A549 (cell line): ENCODE results near the gene DAB1. TPM values are rescaled to one million over a fixed set of nuclear protein-coding genes. Genes with fewer than 3 reads are reported as not detected.

Experiments used
- ATAC-seq, 2 experiments: fragments of 200-7000 bp in 1 of 2; fragments of >200 bp in 1 of 2; cut with Nextera tagmentation in 1 of 2; cut with Tn5 transposase in 1 of 2; 3 replicates each; pipeline versions ENCODE4 v1.8.0 to v1.9.1; 2018 to 2020; ENCODE audit warnings: mild to moderate bottlenecking in 1 of 2, moderate library complexity in 1 of 2
- CTCF ChIA-PET: fragments of 300-600 bp; sonication (Branson Sonifier 250); formaldehyde crosslinking; extraction: SDS; loops from one replicate; lab custom pipeline; 2021; ENCODE audit warnings: antibody characterized with exemption, inconsistent platforms; lab: Yijun Ruan, JAX
- POLR2A ChIA-PET: fragments of 350-600 bp; formaldehyde crosslinking; extraction: SDS; loops from one replicate; lab custom pipeline; 2021; ENCODE audit warnings: antibody characterized with exemption, inconsistent platforms; lab: Yijun Ruan, JAX
- DNase-seq, 2 experiments: peaks; one replicate each; pipeline versions ENCODE4 v3.0.0 to v3.0.0-alpha.2; 2011 to 2016; ENCODE audit warnings: low read depth in 1 of 2, low spot score in 1 of 2
- FAIRE-seq: peaks from 2 replicates; lab custom pipeline; 2011; peaks lifted over from hg19 to GRCh38; lab: Jason Lieb, UNC
- H3K27ac ChIP-seq, 2 experiments: fragments of >200 bp; sonication (Bioruptor Twin); formaldehyde crosslinking; 3 replicates each; pipeline ENCODE4 v1.5.1; 2016 to 2017
- H3K4me1 ChIP-seq: fragments of >200 bp; sonication (Bioruptor Twin); formaldehyde crosslinking; 3 replicates; pipeline ENCODE4 v1.6.1; 2016
- H3K4me2 ChIP-seq: fragments of >200 bp; sonication (Bioruptor Twin); formaldehyde crosslinking; 3 replicates; pipeline ENCODE4 v1.6.1; 2016
- H3K4me3 ChIP-seq: fragments of >200 bp; sonication (Bioruptor Twin); formaldehyde crosslinking; 3 replicates; pipeline ENCODE4 v1.5.1; 2016
- H3K9me3 ChIP-seq: fragments of >200 bp; sonication (Bioruptor Twin); formaldehyde crosslinking; 3 replicates; pipeline ENCODE4 v1.6.1; 2016
- CBX8 ChIP-seq: fragments of 200-600 bp; sonication (generic); IDR thresholded peaks from 2 replicates; pipeline ENCODE4 v1.6.1; 2016
- CEBPB ChIP-seq, 2 experiments: fragments of >200 bp in 1 of 2; sonication (Bioruptor Twin) in 1 of 2; formaldehyde crosslinking in 1 of 2; IDR thresholded peaks; 2 replicates each; pipeline ENCODE4 v1.6.1; 2012 to 2016
- CHD2 ChIP-seq: fragments of 150-350 bp; IDR thresholded peaks from 2 replicates; pipeline ENCODE4 v1.6.1; 2014; ENCODE audit warnings: low read length; ENCODE audit not compliant: partially characterized antibody
- EHMT2 ChIP-seq: fragments of 200-600 bp; sonication (generic); IDR thresholded peaks from 2 replicates; pipeline ENCODE4 v1.6.1; 2016; ENCODE audit warnings: antibody characterized with exemption, low read depth, mild to moderate bottlenecking, moderate library complexity
- FOXS1 ChIP-seq: fragments of 250-450 bp; sonication (Bioruptor Pico); IDR thresholded peaks from 2 replicates; pipeline ENCODE4 v1.5.0; 2020; ENCODE audit warnings: mild to moderate bottlenecking, moderate library complexity
- GATA3 ChIP-seq: IDR thresholded peaks from 2 replicates; pipeline ENCODE4 v1.6.1; 2012; ENCODE audit warnings: borderline replicate concordance
- HOXB13 ChIP-seq: fragments of 250-450 bp; sonication (Bioruptor Pico); IDR thresholded peaks from 2 replicates; pipeline ENCODE4 v1.5.0; 2020; ENCODE audit warnings: low read depth, mild to moderate bottlenecking, moderate library complexity
- NR3C1 ChIP-seq: fragments of >200 bp; sonication (Bioruptor Twin); formaldehyde crosslinking; IDR thresholded peaks from 3 replicates; pipeline ENCODE4 v1.6.1; 2017
- REST ChIP-seq: fragments of 200-600 bp; sonication (generic); IDR thresholded peaks from 2 replicates; pipeline ENCODE4 v1.6.1; 2016; ENCODE audit warnings: antibody characterized with exemption, mild to moderate bottlenecking, moderate library complexity
- RFX5 ChIP-seq: fragments of 450-650 bp; IDR thresholded peaks from 2 replicates; pipeline ENCODE4 v1.7.1; 2014; ENCODE audit warnings: antibody characterized with exemption, mild to moderate bottlenecking, moderate library complexity
- RNF2 ChIP-seq: fragments of 200-600 bp; sonication (generic); IDR thresholded peaks from 2 replicates; pipeline ENCODE4 v1.6.1; 2016; ENCODE audit warnings: low read depth, mild to moderate bottlenecking, antibody characterized with exemption, moderate library complexity, borderline replicate concordance
- TFCP2L1 ChIP-seq: fragments of 250-450 bp; sonication (Bioruptor Pico); IDR thresholded peaks from 2 replicates; pipeline ENCODE4 v1.5.0; 2021; ENCODE audit warnings: mild to moderate bottlenecking
- ZFP36 ChIP-seq: fragments of 450-650 bp; IDR thresholded peaks from 2 replicates; pipeline ENCODE4 v1.6.1; 2014; ENCODE audit warnings: borderline replicate concordance; ENCODE audit not compliant: partially characterized antibody
- WGBS: methylation state at CpG from one replicate; pipeline ENCODE4 v1.1.6; 2017; ENCODE audit errors: missing lambda C conversion rate; 5-methylcytosine and 5-hydroxymethylcytosine counted together
- polyA plus RNA-seq, 4 experiments: library from polyadenylated mRNA; depleted of rRNA in 3 of 4; stranded (reverse); fragments of >200 nt; fragmentation: RNase III in 1 of 4; extraction: RNeasy Plus Mini Kit Qiagen cat#74134 plus additional on column Dnase treatment in 1 of 4; gene quantifications; 2 replicates in 3 of 4; 3 replicates in 1 of 4; pipeline ENCODE4 v1.2.3, GENCODE V29; 2011 to 2017
- TF ChIP-seq, protein P1 (sequence below): IDR thresholded peaks from 2 replicates; pipeline ENCODE4 v1.6.1; 2012
- TF ChIP-seq, protein P2 (sequence below): IDR thresholded peaks from 2 replicates; pipeline ENCODE4 v1.6.1; 2012; ENCODE audit warnings: low read depth, borderline replicate concordance

DAB1 gene
- polyA plus RNA-seq, 2 of the 4 experiments (the other 2 are of a cell fraction) = not detected

GRCh38 chr1:57218487-57219079 is 205.3 kb downstream of the DAB1 start:
- ChIA-PET POLR2A (no interaction called here), CTCF (no interaction called here)
- FAIRE-seq = no peak
- Histone ChIP-seq H3K27ac (no peak overlapping the region), H3K4me3 (no peak overlapping the region), H3K4me1 (no peaks in the 10 kb centered on the region), H3K9me3 (no peaks in the 10 kb centered on the region), H3K4me2 (no peak overlapping the region)
- WGBS = 29% methylated on average over 6 of the region's 6 CpGs
- no peak for TF ChIP-seq CEBPB (IDR thresholded peaks at IDR 0.05)
- no peak for TF ChIP-seq RFX5
- TF ChIP-seq FOXS1 (CRISPR knock-in tag) = no peak
- no peak for TF ChIP-seq CHD2
- TF ChIP-seq, protein P1, sequence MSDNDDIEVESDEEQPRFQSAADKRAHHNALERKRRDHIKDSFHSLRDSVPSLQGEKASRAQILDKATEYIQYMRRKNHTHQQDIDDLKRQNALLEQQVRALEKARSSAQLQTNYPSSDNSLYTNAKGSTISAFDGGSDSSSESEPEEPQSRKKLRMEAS = no peak
- TF ChIP-seq EHMT2 = no peak
- no peak for TF ChIP-seq RNF2
- no peak for TF ChIP-seq HOXB13 (CRISPR knock-in tag)
- TF ChIP-seq TFCP2L1 = no peak
- TF ChIP-seq, protein P2, sequence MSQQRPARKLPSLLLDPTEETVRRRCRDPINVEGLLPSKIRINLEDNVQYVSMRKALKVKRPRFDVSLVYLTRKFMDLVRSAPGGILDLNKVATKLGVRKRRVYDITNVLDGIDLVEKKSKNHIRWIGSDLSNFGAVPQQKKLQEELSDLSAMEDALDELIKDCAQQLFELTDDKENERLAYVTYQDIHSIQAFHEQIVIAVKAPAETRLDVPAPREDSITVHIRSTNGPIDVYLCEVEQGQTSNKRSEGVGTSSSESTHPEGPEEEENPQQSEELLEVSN = no peak
- TF ChIP-seq REST = no peak
- TF ChIP-seq ZFP36 = no peak
- ATAC-seq = no peak
- no peak for DNase-seq

- FAIRE-seq (no peak), DNase-seq (no peak), ATAC-seq (no peak)
- ChIA-PET POLR2A (no interaction called here), CTCF (no interaction called here)
- no peak overlapping the region for H3K27ac ChIP-seq
- no peak overlapping the region for H3K4me3 ChIP-seq
- H3K4me1 ChIP-seq = no peaks in the 10 kb centered on the region
- H3K9me3 ChIP-seq = no peaks in the 10 kb centered on the region
- H3K4me2 ChIP-seq = no peak overlapping the region
- no peak for TF ChIP-seq CBX8
- 35% methylated on average over 7 of the region's 7 CpGs for WGBS
Measured at GRCh38 chr1:57217905-57218304, 206.0 kb downstream of the DAB1 start.

- ATAC-seq (no peak), FAIRE-seq (no peak), DNase-seq (no peak)
- TF ChIP-seq NR3C1 (no peak), GATA3 (no peak)
- Histone ChIP-seq H3K4me1 (no peaks in the 10 kb centered on the region), H3K4me2 (no peak overlapping the region), H3K9me3 (no peaks in the 10 kb centered on the region), H3K4me3 (no peak overlapping the region), H3K27ac (no peak overlapping the region)
- POLR2A ChIA-PET = no interaction called here
- CTCF ChIA-PET = interaction anchor here (0.7 kb wide), 1 partner anchor 11 kb away, joined by 3 read pairs; no protein-coding TSS in a partner anchor
- 60% methylated on average over 5 of the region's 5 CpGs for WGBS
Measured at GRCh38 chr1:57214951-57215575, 208.8 kb downstream of the DAB1 start.

GRCh38 chr1:57210881-57211280 is 213.0 kb downstream of the DAB1 start:
- WGBS = 0% methylated on average over 2 of the region's 2 CpGs
- no peak for DNase-seq
- no peaks in the 10 kb centered on the region for H3K9me3 ChIP-seq
- H3K27ac ChIP-seq = no peak overlapping the region
- no peak for TF ChIP-seq GATA3
- FAIRE-seq = no peak
- CTCF ChIA-PET = no interaction called here
- ATAC-seq = no peak
- POLR2A ChIA-PET = no interaction called here
- no peak overlapping the region for H3K4me2 ChIP-seq
- no peak overlapping the region for H3K4me3 ChIP-seq
- no peaks in the 10 kb centered on the region for H3K4me1 ChIP-seq
